ENCODE measurements around the gene CORO1C. TPM values are rescaled to one million over a fixed set of nuclear protein-coding genes. Genes with fewer than 3 reads are reported as not detected.
A peak's percentile ranks its signal among the peaks of the same experiment; 100 is the strongest.
"Not testable (repeated sequence)": the region's sequence is repeated elsewhere in the genome, so short reads cannot be mapped to it uniquely, and the experiment has no call there.

Gene CORO1C
- 10 to 100 TPM; 54.6 to 73.5 (median 65.8) TPM for polyA plus RNA-seq (ENCODE audit: insufficient read length in 4 of 4)

DNA sequence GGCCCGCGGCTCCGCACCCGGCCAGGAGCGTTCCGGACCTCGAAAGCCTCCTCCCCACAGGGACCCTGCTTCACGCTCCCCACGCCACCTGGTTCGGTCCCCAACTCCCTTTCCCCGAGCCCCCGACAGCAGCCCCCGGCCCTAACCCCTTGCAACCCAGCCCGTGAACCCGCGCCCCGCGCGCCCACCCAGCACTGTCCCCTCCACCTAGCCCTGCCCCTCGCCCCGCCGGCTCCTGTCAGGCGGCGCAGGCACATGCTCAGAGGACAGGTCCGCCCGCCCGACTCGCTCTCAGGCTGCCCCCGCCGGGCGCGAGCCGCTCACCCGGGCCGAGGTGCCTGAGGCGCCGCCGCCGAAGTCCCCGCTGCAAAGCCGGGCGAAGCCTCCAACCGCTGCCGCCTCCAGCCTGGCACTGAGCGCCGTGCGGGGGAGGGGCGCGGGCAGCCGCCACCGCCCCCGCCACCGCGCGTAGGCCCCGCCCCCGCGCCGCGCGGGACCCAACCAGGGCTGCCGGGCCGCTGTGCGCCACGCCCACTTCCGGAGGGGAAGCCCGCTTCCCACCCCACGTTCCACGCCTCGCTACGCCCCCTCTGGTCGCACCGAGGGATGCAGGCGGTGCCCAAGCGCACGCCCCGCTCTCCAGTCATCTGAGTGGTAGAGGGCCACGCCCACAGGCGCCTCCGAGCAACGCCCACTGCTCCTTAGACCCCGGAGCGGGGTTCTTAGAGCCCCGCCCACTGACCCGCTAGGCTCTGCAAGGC, at the start of gene CORO1C:
CORO1C (minus strand) TSS at position 414 of the 761 bp plus-strand sequence. CDS start 30,200 bp downstream, outside the sequence.
- DNase-seq (ENCODE audit: low read depth in 4 of 4, low spot score in 3 of 4), result peak in 3 of 4 donors; percentile 87 to 90 (median 88)

DNA sequence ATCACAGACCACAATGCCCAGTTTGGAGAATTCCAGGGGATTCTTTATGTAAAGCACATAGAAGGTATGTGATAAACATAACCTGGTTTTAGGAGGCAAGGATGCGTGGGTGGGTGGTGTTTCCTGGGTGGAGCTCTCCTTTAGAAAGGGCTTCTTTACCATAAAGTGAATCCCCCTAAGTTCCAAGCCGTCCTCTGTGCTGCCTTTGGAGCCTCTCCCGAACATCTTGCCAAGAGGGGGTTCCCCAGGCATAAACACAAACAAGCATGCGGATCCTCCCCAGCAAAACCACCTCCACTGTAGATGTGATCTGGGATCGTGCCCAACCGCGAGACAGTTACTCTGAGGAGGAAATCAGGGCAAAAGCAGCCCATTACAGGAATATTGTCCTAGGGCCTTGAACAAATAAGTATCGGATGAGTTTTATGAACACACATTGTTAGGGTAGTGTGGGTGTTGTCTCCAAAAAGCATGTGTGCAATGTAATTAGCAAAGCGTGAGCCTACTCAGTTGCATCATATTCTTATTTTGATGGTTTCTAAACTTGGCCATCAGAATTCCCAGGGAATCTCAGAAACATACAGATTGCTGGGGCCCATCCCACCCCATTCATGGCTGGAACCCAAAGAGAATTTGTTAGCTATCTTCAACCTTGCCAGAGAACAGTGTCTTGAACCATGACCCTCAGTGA, 48.8 kb upstream of the CORO1C start:
- DNase-seq (ENCODE audit: low read depth in 4 of 4, low spot score in 3 of 4), result no peak

DNA sequence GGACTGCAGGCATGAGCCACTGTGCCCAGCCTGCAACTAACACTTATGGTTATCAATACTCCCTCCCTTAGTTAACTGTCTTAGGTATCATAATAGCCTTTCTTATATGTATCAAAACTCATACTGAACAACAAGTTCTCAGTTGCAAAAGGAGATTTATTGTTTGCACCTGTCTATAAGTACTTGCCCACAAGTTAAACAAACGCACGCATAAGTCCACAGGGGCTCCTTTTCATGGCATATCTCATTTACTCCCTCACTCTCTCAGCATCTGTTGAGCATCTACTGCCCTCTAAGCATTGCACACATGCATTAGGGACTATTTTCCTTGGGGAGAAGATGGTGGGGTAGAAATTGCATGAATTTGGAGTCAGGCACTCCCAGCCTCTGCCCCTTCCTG, 46.7 kb upstream of the CORO1C start:
- no peak for DNase-seq (ENCODE audit: low read depth in 4 of 4, low spot score in 3 of 4)

DNA sequence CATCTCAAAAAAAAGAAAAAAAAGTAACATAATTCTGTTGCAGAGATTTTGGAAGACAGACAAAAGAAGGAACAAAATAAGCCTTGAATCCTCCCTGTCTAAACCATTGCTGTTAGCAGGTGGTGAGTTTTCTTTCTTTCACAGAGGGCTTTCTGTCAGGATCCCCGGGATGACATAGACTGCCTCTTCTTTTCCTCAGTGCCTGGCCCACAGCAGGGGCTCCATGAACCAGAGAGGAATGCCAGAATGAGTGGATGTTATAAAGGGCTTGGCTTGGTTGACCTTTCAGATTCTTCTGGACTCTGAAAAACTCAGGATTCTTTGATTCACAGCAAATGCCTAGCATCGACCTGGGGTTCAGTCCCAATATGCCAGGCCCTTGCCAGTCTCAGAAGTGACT, 45.8 kb upstream of the CORO1C start:
- no peak for DNase-seq (ENCODE audit: low read depth in 4 of 4, low spot score in 3 of 4)

DNA sequence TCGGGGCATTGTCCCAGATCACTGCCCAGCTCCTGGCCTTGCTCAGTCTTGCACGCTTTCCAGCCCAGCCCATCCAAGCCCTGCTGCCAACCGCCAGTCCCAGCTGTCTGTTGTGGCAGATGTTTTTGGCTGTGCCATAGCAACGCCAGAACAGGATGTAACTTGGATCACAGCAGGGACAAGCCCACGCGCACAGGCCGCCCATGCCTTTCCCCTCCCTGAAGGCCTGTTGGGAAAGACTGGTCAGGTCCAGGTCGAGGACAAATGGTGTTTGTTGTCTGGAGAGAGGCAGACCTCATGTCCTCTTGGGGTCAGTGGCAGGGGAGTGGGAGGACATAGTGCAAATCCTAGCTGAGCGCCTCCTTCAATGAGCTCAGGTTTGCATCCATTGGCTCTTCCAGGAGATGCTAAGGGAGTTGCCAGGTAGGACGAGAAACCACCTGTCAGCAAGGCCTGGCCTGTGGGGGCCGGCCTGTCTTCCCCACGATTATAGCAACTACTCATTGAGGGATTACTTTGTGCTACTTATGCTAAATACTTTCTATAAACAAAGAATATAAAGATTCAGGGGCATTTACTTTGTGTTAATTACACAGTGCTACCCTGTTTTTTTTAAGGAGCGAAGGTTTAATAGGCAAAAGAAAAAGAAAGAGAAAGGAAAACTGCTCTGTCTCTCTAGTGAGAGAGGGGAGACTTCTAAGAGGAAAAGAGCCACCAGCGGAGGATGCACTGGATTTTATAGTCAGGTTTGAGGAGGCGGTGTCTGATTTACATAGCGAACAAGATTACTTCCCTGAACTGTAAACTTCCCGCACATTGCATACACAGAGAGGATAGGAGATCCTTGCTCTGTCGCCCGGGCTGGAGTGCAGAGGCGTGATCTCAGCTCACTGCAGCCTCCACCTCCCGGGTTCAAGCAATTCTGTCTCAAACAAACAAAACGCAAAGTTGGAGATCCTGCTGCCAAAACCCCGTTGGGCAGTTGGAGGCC, 42.8 kb upstream of the CORO1C start:
- peak in 1 of 4 donors; percentile 42 for DNase-seq (ENCODE audit: low read depth in 4 of 4, low spot score in 3 of 4)

DNA sequence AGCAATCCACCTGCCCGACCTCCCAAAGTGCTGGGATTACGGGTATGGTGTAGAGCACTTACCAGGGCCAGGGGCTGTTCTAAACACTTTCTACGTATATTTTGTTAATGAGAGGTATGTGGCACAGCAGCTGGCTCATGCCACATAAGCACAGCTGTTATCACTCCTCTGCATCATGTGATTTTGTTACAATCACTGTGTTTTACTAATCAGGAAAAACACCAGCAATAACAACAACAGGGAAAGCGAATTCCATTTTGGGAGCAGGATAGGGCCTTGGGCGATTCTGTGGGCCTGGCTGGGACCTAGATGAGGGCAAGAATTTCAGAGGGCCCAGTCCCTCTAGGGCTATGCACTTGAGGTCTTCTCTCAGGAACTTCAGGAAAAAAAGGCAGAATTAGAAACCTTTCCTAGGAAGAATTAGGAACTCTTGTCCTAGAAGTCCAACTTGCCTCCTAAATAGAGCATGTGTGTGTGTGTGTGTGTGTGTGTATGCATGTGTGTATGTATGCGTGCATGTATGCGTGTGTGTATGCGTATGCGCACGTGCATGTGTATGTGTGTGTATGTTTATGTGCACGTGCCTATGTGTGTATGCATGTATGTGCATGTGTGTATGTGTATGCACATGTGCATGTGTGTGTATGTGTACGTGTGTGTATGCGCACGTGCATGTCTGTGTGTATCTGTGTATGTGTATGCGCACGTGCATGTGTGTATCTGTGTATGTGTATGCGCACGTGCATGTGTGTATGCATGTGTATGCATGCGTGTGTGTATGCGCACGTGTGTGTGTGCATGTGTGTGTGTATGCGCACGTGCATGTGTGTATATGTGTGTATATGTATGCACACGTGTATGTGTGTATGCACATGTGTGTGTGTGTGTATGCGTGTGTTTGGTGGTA, 41.8 kb upstream of the CORO1C start:
- no peak for DNase-seq (ENCODE audit: low read depth in 4 of 4, low spot score in 3 of 4)

DNA sequence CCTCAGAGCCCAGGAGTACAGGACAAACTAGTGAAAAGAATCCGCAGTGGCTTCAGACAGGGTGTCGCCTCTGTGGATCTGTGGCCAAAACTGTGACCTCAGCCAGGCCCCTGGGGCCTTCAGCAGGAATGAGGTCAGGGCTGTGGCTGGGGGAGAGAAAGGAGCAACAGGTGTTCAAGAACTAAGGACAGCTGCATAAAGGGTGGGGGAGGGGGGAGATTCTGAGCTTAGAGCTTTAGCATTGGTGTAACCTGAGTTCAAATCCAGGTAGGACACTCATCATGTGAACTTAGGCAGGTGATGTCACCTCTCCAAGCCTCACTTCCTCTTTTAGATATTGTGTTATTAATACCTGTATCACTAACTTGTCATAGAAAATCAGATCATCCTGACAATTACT, 40.9 kb upstream of the CORO1C start:
- no peak for DNase-seq (ENCODE audit: low read depth in 4 of 4, low spot score in 3 of 4)

DNA sequence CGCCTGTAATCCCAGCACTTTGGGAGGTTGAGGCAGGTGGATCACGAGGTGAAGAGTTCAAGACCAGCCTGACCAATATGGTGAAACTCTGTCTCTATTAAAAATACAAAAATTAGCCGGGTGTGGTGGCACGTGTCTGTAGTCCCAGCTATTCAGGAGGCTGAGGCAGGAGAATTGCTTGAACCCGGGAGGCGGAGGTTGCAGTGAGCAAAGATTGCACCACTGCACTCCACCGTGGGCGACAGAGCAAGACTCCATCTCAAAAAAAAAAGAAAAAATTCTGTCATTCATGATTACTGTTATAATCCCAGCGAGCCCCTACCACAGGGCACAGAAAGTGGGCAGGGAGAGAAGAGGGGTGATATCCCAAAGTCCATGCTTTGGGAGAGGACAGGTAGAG, 40.5 kb upstream of the CORO1C start:
- DNase-seq (ENCODE audit: low read depth in 4 of 4, low spot score in 3 of 4), result not testable (repeated sequence)

DNA sequence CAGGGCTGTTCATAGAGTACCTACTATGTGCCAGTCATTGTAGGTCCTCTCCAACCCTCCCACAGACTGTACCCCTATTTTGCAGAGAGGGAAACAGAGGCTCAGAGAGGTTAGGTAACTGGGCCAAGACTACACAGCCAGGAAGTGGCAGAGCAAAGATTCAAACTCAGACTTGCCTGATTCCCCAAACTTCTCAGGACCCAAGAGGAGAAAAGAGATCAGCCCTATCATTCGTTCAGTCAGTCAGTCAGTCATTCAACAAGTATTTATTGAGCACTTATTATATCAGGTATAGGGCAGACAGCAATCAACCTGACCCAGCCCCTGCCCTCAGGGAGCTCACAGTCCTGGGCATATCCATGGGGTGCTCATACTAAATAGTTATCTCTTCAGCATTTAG, 39.6 kb upstream of the CORO1C start:
- DNase-seq (ENCODE audit: low read depth in 4 of 4, low spot score in 3 of 4), result no peak

DNA sequence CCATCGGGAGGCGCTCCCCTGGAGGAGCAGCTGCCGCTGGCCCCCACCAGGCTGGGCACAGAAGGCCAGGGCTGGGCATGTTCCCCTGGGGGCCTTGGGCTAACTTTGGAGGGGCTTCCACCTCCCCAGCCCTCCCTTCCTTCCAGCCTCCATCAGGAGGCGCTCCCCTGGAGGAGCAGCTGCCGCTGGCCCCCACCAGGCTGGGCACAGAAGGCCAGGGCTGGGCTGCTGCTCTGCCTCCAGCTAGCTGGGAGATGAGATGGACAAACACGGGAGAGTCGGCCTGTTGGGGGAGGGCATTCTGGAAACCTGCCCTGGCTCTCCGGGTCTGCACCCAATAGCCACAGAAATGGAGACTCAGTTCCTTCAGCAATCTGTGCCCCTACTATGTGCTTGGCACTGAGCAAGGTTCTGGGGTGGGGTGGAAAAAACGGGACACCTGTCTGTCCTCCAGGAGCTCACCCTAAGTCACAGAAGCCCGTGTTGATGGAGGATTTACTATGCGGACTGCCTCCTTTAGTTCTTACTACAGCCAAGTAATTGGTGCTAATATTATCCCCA, 39.0 kb upstream of the CORO1C start:
- DNase-seq (ENCODE audit: low read depth in 4 of 4, low spot score in 3 of 4), result no peak

DNA sequence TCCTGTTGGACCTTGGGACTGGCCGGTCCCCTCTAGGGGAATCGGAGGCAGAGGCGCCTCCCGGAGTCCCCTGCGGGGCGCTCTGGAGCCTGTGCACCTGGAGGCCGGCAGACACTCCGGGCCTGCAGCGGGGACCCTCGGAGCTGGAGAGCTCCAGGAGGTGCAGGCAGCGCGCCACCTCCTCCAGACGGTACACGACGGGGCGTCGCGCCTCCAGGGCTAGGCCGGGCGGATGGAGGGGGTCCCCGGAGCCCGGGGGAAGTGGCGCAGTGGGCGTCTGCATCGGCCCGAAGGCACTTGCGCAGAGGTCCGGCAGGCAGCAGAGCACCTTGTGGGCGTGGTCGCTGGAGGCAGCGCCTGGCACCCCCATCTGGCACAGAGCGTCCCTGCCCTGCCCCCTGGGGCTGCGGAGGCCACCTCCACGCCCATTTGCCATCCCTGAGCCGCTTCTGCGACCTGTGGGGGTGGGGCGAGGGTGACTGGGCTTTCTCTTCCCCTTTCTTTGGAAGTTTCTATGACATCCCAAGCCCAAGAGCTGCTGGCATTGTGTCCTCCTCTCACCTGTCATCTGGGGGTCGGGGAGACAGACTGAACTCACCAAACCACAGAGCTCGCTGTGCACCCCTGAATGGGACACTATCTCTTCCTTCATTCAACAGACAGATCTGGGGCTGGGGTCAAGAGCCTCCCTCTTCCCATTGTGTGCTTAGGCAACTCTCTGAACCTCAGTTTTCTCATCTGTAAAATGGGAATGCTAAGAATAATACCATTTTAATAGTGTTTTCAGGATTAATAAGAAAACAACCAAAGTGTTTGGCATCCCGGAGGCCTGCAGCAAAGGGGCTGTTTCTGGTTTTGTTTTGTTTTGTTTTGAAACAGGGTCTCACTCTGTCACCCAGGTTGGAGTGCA, 37.5 kb upstream of the CORO1C start:
- no peak for DNase-seq (ENCODE audit: low read depth in 4 of 4, low spot score in 3 of 4)

DNA sequence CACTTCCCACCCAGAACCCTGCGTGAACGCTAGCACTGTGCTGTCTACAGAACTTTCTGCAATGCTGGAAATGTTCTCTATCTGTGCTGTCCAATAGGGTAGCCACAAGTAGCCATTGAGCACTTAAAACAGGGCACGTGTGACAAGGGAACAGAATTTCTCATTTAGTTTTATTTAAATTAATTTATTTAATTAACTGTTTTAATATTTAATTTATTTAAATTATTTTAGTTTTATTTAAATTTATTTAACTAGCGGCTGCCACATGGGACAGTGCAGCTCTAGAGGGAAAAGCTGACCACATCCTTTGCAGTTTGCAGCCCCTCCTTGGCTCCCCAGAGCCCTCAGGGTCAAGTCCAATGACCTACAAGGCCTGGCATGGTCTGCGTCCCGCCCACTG, 35.0 kb upstream of the CORO1C start:
- no peak for DNase-seq (ENCODE audit: low read depth in 4 of 4, low spot score in 3 of 4)

DNA sequence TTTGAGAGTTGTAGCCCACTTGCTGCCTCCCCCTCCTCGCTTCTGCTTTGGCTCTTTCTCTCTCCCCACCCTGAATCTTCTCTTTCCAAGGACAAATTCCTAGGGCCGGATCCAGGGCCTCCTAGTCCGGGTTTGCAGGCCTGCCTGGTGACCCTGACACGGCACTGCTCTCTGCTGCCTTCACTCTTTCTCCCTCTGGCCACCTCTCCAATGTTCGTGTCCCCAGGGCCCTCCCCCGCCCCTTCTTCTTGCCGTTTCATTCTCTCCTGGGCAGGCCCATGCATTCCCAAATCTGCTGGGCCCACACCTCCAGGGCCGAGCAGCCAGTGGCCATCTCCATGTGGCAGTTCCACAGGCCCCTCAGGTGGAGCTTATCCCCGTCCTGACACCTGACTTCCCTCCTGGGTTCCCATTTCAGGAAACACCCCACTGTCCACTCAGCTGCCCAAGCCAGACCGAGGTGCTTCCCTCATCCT, 34.0 kb upstream of the CORO1C start:
- DNase-seq (ENCODE audit: low read depth in 4 of 4, low spot score in 3 of 4), result no peak

DNA sequence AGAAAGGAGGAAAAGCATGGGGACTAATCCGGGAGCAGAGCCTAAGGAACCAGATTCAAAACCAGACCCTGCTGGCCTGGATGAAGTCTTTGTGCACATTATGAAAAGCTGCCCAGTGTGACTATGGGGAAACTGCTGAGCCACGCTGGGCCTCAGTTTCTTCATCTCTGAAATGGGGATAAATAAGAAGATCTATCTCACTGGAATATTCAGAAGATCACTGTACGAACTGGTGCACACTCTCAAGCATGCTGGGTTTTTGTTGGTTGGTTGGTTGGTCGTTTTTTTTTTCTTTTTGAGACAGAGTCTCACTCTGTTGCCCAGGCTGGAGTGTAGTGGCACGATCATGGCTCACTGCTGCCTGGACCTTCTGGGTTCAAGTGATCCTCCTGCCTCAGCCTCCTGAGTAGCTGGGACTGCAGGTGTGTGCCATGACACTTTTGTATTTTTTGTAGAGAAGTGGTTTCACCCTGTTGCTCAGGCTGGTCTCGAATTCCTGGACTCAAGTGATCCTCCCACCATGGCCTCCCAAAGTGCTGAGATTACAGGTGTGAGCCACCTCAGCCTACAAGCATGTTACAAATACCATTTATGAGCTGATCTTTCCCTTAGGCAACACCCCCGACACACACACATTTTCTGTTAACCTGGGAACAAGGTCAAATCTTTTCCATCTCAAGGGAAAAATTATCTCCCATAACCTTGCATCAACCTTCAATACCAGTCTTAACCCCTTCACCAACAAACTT, 33.4 kb upstream of the CORO1C start:
- DNase-seq (ENCODE audit: low read depth in 4 of 4, low spot score in 3 of 4), result no peak

DNA sequence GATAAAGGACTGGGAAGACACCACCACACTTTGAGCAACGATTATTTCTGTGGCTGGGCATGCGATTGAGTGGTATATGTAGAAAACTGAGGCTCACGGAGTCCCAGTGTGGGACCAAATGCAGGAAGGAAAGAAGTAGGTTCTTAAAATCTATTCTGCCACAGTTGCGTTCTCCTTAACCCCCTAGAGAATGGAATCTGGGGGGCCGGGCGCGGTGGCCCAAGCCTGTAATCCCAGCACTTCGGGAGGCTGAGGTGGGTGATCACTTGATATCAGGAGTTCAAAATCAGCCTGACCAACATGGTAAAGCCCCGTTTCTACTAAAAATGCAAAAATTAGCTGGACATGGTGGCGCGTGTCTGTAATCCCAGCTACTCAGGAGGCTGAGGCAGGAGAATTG, 29.9 kb upstream of the CORO1C start:
- no peak for DNase-seq (ENCODE audit: low read depth in 4 of 4, low spot score in 3 of 4)

DNA sequence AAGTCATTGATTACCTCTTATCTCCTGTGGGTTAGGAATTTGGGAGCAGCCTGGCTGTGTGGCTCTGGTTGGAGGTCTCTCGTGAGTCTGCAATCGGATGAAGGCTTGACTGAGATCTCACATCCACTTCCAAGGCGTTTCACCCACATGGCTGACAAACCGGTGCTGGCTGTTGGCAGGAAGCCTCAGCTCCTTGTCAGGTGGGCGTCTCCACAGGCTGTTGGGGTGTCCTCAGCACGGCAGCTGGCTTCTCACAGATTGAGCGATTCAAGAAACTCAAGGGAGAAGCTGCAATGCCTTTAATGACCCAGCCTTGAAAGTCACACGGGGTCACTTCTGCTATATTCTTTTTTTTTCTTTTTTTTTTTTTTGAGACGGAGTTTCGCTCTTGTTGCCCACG, 28.6 kb upstream of the CORO1C start:
- DNase-seq (ENCODE audit: low read depth in 4 of 4, low spot score in 3 of 4), result no peak

DNA sequence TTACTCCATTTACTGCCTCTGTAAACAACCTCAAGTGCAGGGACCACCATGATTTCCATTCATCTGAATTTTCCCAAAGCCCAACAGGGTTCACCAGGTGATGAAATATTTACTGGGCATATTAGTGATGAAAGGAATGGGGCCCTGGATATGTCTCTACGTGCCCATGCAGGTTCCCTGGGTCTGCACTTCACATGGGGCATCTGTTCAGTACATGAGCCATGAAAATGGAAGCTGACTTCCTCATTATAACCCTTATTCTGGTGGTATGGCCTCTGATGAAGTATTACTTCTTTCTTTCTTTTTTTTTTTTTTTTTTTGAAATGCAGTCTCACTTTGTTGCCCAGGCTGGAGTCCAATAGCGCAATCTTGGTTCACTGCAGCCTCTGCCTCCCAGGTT, 26.5 kb upstream of the CORO1C start:
- no peak for DNase-seq (ENCODE audit: low read depth in 4 of 4, low spot score in 3 of 4)

DNA sequence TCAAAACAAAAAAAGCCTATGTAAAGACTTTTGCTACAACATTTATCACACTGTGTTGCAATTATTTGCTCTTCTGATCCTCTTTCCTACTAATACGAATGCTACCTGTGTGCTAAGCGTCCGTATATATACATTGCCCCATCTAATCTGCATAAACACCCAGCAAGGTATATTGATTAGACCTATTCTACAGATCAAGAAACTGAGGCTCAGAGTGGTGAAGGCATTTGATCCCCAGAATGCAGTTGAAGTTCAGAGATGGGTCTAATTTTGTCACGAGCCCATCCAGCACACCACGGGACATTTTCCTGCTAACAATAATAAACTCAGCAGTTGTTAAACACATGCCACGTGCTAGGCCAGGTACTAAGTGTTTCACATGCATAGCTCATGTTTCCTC, 25.1 kb upstream of the CORO1C start:
- DNase-seq (ENCODE audit: low read depth in 4 of 4, low spot score in 3 of 4), result no peak

All from left renal pelvis (tissue), 4 donors.